ENCODE results near the gene KDM7A.
"Not testable (repeated sequence)": the region's sequence is repeated elsewhere in the genome, so short reads cannot be mapped to it uniquely, and the experiment has no call there.

The KDM7A gene, protein sequence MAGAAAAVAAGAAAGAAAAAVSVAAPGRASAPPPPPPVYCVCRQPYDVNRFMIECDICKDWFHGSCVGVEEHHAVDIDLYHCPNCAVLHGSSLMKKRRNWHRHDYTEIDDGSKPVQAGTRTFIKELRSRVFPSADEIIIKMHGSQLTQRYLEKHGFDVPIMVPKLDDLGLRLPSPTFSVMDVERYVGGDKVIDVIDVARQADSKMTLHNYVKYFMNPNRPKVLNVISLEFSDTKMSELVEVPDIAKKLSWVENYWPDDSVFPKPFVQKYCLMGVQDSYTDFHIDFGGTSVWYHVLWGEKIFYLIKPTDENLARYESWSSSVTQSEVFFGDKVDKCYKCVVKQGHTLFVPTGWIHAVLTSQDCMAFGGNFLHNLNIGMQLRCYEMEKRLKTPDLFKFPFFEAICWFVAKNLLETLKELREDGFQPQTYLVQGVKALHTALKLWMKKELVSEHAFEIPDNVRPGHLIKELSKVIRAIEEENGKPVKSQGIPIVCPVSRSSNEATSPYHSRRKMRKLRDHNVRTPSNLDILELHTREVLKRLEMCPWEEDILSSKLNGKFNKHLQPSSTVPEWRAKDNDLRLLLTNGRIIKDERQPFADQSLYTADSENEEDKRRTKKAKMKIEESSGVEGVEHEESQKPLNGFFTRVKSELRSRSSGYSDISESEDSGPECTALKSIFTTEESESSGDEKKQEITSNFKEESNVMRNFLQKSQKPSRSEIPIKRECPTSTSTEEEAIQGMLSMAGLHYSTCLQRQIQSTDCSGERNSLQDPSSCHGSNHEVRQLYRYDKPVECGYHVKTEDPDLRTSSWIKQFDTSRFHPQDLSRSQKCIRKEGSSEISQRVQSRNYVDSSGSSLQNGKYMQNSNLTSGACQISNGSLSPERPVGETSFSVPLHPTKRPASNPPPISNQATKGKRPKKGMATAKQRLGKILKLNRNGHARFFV

DNA sequence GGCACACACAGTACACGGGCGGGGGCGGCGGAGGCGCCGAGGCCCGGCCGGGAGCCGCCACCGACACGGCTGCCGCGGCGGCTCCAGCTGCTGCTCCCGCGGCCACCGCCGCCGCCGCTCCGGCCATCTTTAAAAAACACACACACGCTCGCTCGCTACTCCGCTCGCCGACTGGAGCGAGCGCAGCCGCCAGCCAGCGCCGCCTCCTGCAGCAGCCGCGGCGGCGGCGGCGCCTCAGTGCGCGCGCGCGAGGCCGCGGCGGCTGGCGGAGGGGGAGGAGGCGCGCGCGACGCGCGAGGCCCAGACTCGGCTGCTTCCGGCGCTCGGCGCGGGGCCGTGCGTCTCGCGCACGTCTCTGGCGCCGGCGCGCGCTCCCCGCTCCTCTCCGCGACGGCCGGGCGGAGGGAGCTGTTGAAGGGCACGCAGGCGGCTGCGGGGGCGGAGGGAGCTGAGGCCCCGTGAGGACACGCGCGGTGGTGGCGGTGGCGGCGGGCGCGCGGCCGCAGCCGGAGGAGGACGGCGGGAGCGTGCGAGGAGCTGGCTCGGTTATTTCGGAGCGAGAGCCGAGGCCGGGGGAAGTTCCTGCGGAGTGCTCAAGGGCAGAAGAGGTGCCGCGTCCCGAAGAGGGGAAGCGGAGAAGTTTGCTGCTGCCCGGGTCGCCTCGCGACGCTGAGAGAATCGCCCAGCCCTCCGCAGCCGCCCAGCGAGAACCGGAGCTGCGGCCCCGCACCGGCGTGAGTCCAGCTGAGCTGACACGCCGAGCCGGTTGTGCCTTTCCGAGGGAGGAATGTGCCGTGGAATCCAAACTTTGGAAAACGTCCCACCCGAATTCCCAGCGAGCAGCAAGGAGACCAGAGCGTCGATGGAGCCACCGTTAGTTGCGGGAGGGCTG lies at the start of gene KDM7A:
Gene KDM7A (minus strand): TSS at position 173 of the 892 bp plus-strand sequence. CDS start 46 bp downstream, at position 127.
- DNase-seq, result peak; percentile 83

DNA sequence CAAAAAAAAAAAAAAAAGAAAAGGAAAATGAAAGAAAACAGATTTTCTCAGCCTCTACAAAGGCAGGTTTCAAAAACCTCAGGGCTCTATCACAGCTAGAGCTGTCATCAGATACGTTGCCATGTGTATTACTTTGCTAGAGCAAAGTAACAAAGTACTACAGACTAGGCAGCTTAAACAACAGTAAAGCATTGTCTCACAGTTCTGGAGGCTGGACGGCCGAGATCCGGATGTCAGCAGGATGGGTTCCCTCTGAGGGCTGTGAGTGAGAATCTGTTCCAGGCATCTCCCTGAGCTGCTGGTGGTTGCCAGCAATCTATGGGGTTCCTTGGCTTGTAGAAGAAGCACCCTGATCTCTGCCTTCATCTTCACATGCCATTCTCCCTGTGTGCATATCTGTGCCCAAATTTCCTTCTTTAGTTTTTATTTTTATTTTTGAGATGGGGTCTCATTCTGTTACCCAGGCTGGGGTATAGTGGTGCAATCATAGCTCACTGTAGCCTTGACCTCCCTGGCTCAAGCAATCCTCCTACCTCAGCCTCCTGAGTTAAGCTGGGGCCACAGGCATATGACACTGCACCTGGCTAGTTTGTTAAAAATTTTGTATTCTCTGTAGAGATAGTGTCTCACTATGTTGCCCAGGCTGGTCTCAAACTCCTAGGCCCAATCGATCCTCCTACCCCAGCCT lies 48.9 kb upstream of the KDM7A start:
- DNase-seq, result no peak

DNA sequence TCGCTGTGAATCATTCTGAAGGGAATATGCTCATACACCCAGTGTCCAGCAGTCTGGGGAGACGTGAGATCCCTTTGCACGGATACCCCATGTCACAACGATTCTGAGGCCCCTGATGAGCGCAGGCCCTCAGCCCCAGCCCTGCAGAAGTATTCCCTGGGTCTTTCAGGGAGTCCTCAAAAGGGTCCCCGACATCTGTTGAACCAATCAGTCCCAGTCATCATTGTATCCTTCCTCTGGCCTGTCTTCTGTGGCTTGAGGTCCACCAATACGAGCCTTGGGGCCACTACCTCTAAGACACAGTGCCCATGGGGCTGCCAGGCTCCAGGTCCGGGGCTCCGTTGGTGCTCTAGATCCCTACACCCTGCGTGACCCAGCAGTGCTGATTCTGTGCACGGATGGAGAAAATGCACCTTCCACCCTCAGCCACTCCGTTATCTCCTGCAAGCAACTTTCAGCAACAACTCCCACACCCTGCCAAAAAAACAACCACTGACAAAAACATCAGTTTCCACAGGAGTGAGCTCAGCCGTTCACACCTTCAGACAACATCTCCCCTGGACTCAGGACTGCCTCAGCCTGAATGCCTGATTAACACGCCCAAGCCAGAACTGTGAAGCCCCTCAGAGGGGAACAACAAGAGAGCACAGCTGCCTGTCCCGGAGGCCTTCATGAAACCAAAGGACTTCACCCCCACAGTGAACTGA lies 46.9 kb upstream of the KDM7A start:
- DNase-seq, result no peak

DNA sequence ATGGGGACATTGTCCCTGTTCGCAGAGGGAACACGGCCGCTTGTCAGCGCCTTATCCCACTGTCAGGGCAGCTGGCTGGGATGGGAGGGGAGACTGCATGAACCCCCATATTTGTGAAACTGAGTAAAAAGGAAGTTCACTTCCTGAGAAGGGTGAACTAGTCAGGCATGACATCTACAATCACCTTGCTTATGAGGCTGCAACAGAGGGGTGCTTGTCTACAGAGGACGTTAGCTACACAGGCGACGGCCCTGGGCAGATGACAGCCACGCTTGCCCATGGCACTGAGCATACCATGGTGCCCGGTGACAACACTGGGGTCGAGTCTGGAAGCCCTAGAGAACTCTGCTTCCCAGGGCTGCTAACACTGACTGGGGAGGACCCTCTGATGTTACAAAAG lies 46.0 kb upstream of the KDM7A start:
- DNase-seq, result no peak

DNA sequence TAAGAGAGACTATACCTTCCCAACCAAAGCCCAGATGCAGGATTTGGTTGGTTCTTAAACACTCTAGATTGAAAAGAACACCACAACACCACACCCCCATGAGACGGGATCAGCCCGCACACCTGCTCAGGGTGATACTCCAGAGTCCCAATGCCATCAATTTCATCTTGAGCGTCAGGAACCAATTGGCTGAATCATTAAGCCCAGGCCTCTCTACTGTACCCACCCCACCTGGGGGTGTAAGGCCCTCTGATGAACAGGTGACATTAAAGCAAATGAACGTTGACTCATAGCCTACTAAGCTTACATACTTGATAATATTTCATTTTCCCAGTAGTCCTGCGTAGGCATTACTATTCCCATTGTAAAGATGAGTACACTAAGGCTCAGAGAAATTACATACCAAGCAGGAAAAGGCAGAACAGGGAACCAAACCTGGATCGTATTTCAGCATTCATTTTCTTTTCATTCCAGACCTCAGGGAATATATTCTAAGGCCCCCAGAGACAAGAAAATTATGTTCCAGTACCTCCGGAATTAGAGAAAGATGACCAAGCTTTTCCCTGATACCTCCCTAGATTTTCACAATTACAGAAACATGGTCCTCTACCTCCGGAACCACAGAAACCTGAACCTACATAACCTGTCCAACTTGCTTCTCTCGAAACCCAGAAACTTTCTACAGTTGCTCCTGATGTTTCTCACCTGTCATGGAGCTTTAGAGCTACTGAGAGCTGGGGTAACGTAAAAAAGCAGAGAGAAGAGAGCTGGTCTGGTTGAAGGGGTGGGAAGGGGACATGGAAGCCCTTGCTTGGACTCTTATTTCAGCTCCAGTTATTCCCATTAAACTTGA lies 43.1 kb upstream of the KDM7A start:
- no peak for DNase-seq

DNA sequence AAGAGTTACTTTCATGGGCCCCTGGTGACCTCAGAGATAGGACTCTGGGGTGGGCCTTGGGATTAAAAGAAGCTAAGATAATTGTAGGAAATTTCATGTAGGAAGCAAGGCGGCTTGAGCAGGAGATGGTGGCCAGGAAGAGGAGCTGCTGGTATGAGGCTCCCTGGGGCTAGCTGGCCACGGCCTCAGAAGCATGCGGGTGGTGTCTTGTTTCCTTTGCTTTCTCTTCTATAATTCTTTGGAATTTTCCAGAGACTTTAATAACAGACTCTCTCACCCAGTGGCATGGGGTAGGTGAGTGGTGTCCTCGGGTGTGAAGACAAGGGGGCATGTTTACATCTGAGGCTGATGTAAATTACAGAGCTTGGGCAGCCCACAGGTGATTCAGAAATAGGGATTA lies 41.9 kb upstream of the KDM7A start:
- DNase-seq, result no peak

DNA sequence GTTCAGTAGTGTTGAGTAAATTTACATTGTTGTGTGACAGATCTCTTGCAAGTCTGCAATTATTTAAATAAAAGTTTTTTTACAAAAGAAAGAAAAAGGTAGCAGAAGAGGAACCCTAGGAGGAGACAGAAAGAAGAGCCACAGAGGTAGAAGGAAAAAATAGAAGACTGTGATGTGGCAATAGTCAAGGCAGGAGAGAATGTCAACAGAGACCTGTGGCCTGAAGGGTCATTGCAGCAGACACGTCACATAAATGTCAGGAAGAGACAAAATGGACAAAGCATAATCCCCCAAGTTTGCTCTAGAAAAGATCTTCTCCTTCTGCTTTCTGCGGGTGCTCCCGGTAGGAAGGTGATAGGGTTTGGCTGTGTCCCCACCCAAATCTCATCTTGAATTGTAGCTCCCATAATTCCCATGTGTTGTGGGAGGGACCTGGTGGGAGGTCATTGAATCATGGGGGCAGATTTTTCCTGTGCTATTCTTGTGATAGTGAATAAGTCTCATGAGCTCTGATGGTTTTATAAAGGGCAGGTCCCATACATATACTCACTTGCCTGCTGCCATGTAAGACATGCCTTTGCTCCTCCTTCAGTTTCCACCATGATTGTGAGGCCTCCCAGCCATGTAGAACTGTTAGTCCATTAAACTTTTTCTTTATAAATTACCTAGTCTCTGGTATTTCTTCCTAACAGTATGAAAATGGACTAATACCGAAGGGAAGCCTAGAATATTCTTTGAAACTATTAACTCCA lies 41.1 kb upstream of the KDM7A start:
- DNase-seq, result no peak

DNA sequence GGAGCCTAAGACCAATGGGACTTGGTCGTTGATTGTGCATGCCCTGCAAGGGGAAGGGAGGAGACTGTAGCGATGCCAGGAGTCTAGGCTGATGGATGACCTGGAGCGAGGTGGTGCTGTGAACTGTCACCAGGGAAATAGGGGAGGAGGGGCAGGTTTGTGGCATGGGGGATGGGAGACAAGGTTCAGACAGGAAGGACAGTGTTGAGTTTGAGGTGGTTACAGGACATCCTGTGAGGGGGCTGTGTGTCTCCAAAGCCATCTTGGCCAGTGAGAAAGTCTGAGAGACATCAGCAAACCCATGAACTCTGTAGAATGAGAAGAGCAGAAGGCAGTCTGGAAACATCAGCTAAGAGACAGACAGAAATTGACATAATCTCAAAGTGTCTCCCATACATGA lies 38.5 kb upstream of the KDM7A start:
- DNase-seq, result no peak

DNA sequence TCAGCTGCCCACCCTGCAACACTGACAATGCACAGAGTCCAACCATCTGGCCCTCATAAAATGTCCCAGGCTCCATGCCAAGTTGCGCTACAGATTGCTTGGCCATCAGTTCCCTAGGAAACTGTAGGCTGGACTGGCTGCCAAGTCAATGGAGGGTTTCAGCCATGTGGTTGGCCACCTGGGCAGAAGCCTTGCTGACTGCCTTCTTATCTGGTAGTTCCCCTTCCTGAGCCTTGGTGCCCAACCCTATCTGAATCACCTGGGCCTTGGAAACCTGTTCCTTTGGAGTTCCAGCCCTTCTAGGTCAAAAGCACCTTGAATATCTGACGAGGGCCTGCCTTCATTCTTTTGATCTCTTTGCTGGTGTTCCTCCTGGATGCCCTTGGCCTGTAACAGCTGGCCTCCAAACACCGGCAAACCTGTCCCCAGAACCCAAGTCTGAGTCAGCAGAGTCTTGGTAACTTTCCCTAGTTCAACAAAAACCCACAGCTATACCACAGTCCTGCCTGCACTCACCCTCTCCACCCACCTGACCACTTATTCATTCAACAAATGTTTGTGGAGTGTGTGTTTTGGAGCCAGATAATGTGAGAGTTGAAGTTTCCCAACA lies 37.4 kb upstream of the KDM7A start:
- no peak for DNase-seq

DNA sequence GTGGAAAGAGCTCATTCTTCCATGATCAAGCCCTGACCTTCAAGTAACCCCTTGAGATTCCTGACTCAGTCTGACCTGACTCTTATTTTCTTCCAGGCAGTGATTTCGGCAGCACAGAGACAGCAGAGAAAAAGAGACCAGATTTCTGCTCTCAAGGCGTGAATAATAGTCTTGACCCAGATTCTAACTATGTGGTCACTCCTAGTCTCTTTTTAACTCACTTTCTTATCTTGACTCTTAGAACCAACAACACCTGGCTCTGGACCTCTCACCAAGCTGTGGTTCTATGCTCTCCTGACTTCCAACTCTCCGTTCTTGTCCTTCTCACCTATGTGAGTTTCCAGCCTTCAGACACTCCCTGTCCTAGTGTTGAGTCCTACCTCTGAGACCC lies 36.9 kb upstream of the KDM7A start:
- no peak for DNase-seq

DNA sequence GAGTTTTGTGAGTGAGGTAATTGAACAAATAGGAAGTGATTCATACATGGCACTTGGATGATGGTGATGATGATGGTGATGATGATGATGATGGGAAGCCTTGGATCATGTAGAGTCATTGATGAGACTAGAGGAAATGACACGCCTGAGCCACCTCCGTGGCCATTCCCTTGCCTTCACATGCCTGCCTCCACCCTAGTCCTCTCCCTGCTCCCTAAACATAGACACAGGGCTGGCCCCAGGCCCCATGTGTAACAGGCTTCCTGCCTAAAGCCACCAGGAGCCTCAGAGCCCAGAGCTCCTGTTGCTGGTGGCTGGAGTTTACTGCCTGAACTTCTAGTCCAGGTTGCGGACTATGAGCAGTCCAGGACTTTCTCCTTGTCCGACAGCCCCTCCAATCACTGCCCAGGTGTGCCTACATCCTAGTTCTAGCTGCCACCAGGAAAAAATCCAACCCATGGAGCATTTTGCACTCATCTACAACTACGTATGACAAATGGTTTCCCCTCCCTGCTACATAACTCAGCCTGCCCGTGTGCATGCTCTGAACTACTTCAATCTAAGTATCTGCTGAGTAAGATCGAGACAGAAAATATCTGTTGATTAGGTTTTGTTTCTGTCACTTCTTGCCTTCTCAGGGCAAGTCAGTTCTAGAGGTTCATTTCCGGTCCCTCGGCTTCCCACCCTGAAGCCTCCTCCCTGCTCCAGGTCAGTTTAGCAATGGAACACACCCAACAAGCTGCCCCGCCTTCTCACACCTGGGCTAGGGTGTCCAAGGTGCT lies 35.5 kb upstream of the KDM7A start:
- no peak for DNase-seq

DNA sequence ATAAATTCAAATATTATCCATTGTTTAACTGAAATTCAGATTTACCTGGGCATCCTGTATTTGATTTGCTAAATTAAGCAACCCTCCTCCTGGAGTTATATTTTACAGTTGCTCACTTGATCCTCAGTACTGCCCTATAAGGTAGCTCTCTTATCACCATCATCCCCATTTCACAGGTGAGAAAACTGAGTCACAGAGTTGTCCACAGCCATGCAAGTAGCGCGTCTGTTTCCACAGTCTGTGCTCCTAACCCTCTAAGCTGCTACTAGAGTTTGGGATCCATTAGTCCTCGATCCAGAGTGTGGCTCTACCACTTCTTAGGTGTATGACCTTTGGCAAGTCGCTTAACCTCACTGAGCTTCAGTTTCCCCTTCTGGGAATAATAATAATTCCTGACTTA lies 34.9 kb upstream of the KDM7A start:
- no peak for DNase-seq

DNA sequence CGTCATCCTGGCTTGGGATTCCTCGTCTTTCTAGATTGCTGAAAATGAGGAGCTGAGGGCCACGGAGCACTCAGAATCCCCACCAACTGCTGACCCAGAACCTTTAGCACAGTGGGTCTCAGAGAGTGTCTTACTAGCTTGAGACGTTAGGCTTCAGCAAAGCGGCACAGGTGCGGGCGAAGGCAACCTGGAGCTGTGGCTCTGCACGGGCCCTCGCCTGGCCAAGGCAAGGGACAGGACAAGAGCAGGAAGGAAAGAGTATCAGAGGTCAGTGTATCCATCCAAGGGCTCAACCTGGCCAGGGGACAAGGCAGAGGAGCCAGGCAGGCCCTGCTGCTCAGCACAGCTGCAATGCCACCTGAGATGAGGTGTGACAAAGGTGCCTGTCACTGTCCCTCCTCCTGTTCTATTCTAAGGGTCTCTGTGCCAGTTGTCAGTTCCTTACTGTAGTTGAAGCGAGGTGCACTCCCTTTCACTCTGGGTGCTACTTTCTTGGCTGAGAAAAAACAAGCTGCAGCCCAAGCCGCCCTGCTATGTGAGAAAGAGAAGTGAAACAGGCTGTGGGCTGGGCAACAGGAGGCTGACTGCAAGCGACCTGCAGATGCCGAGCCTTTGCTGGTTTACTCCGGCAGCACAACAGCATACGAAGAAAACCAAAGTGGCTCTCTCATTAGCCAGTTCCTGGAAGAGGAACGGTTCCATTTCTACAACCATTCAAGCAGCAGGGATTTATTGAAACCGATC lies 33.3 kb upstream of the KDM7A start:
- DNase-seq, result no peak

DNA sequence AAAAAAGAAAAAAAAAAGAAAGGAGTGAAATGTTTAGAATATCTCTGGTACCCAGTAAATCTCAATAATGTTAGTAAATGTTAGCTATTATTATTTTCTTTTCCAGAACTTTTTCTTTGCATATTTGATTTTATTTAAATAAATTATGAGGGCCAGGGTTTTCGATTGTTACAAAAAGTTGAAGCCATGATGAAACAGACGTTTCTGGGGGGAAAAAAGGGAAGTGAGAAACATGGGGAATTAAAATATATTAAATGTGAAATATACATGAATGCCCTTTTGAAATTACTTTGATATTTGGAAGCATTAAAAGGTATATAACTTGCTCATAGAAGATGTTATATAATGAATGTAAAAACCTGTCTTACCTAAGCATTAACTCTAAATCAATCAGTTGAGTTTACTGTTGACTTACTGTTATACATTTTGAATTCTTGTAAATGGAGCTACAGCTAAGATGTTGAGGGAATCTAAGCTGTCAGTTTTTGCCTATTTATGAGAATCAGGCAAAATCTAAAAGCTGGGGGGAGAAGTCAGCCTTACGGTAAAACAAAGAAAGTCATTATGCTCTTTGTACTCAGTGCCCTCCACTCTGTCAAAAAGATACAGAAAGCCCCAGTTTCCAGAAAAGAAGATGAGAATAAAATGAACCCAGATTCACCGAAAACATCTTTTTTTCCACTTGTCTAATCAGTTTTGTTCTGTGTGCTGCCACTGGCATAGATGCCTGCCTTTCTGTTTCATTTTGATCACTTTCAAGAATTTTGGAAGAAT lies 30.0 kb upstream of the KDM7A start:
- no peak for DNase-seq

DNA sequence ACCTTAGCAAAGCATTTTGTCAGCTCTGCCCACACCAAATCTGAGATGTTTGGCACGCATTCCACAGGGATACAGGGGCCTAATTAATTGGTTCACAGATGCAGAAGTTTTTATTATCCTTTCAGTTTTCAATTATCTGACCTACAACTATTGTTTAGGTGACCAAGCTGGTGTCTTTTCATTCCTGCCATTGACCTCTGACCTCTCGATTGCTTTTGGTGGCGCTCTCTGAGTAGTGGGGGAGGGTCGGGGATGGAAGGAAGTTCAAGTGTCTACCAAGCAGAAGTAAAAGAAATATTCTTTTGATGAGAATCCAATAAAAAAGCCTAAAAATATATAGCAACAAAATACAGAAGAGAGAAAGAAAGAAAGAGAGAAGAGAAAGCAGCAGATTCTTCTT lies 28.8 kb upstream of the KDM7A start:
- no peak for DNase-seq

DNA sequence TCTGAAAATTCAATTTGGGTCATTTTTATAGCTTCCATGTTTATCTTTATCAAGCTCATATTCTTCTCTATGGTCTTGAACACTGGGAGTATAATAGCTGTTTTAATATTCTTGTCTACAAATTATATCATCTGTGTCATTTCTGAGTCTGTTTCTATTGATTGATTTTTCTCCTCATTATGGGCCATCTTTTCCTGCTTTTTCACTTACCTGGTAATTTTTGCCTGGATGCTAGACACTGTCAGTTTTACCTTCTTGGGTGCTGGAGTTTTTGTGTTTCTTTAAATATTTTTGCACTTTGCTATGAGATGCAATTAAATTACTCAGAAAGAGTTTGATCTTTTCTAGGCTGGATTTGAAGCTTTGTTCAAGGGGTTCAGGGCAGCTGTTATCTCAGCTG lies 26.8 kb upstream of the KDM7A start:
- no peak for DNase-seq

DNA sequence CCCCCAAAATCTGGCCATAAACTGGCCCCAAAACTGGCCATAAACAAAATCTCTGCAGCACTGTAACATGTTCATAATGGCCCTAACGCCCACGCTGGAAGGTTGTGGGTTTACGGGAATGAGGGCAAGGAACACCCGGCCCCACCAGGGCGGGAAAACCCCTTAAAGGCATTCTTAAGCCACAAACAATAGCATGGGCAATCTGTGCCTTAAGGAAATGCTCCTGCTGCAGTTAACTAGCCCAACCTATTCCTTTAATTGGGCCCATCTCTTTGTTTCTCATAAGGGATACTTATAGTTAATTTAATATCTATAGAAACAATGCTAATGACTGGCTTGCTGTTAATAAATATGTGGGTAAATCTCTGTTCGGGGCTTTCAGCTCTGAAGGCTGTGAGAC lies 26.2 kb upstream of the KDM7A start:
- not testable (repeated sequence) for DNase-seq

Measured in NCI-H526 treated with DMSO at 0.1 percent for 48 hours (cell line).